Lower leg skin (tissue), 4 donors: ENCODE results near the gene ABLIM3. TPM values are rescaled to one million over a fixed set of nuclear protein-coding genes. Genes with fewer than 3 reads are reported as not detected.

Experiments
- DNase-seq, 2 donors: peaks; one replicate each; pipeline ENCODE4 v3.0.0-alpha.2; 2019; ENCODE audit warnings: low spot score in 2 of 2
- H3K4me3 ChIP-seq: fragments of 200-600 bp; sonication (generic); 2 replicates; pipeline ENCODE4 v1.5.1; 2017; ENCODE audit warnings: mild to moderate bottlenecking, low read depth; ENCODE audit not compliant: poor library complexity, severe bottlenecking
- POLR2A ChIP-seq, 2 donors: fragments of 450-650 bp; IDR thresholded peaks; one replicate each; pipeline ENCODE4 v1.6.1; 2016 to 2017; ENCODE audit warnings: antibody characterized with exemption in 2 of 2, mild to moderate bottlenecking in 1 of 2, moderate library complexity in 1 of 2
- whole genome bisulfite sequencing, 2 donors: methylation state at CpG; one replicate each; pipeline ENCODE4 v1.1.5; 2018; 5-methylcytosine and 5-hydroxymethylcytosine counted together
- intact Hi-C: fragments of 100-400 bp; cut with DNase I; formaldehyde crosslinking; loops from one replicate; pipeline ENCODE4 v1.15.0; 2023; ENCODE audit warnings: low total_unique reads
- total RNA-seq, 4 donors: library from RNA; depleted of rRNA; stranded (reverse); fragments of >200 nt; gene quantifications; one replicate each; pipeline ENCODE4 v1.1.0, GENCODE V29; 2016
- TF ChIP-seq, protein P1 (sequence below), 3 donors: fragments of 450-650 bp; IDR thresholded peaks; one replicate each; pipeline ENCODE4 v1.5.1; 2016; ENCODE audit warnings: antibody characterized with exemption in 3 of 3, mild to moderate bottlenecking in 3 of 3, moderate library complexity in 2 of 3

The ABLIM3 gene
- total RNA-seq, 4 donors from 2014 or later: 4.2 to 12.3 (median 7.4) TPM

DNA sequence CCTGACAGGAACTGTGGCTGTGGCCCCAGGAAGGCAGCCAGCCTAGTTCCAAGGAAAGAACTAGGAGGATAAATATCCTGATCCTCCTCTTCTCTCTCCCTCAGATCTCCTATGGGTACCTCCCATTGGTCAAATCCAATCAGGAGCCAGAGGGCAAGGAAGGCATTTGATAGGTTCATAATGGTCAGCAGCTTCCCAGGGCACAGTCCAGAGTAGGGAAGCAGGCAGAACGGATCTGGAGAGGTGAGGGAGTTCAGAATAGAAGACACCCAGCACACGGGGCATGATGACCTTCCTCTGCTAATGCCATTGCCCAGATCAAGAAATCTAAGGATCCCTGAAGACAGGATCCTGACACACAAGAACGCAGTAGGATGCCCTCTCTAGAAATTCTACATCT, 8.6 kb downstream of the ABLIM3 start:
- DNase-seq: no peak
- intact Hi-C loops: loop anchor here (10.0 kb wide), 1 partner anchor 75 kb away; no protein-coding TSS in a partner anchor
- no peak overlapping the region for H3K4me3 ChIP-seq
- TF ChIP-seq, protein P1, sequence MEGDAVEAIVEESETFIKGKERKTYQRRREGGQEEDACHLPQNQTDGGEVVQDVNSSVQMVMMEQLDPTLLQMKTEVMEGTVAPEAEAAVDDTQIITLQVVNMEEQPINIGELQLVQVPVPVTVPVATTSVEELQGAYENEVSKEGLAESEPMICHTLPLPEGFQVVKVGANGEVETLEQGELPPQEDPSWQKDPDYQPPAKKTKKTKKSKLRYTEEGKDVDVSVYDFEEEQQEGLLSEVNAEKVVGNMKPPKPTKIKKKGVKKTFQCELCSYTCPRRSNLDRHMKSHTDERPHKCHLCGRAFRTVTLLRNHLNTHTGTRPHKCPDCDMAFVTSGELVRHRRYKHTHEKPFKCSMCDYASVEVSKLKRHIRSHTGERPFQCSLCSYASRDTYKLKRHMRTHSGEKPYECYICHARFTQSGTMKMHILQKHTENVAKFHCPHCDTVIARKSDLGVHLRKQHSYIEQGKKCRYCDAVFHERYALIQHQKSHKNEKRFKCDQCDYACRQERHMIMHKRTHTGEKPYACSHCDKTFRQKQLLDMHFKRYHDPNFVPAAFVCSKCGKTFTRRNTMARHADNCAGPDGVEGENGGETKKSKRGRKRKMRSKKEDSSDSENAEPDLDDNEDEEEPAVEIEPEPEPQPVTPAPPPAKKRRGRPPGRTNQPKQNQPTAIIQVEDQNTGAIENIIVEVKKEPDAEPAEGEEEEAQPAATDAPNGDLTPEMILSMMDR (IDR thresholded peaks at IDR 0.05): no peak
- no peak for TF ChIP-seq POLR2A (IDR thresholded peaks at IDR 0.05)
- 65 to 81% methylated on average over 3 of the region's 3 CpGs for WGBS, 2 donors

- intact Hi-C loops: no loop called here
- no peak overlapping the region for H3K4me3 ChIP-seq
- WGBS, 2 donors: 47 to 57% methylated on average over 5 of the region's 5 CpGs
- DNase-seq: no peak
- TF ChIP-seq, protein P1 (IDR thresholded peaks at IDR 0.05): no peak
- TF ChIP-seq POLR2A (IDR thresholded peaks at IDR 0.05): no peak
Measured at GRCh38 chr5:149150457-149150856, 9.2 kb downstream of the ABLIM3 start.

- 74 to 82% methylated on average over 3 of the region's 3 CpGs for WGBS, 2 donors
- DNase-seq: no peak
- intact Hi-C loops: no loop called here
Measured at GRCh38 chr5:149151717-149152116, 10.4 kb downstream of the ABLIM3 start.

GRCh38 chr5:149152317-149152746, 11.0 kb downstream of the ABLIM3 start:
- DNase-seq: no peak
- WGBS, 2 donors: 60 to 72% methylated on average over 2 of the region's 2 CpGs
- intact Hi-C loops: no loop called here
- TF ChIP-seq POLR2A (IDR thresholded peaks at IDR 0.05): no peak
- H3K4me3 ChIP-seq: no peak overlapping the region

More at GRCh38 chr5:149151717-149152116, 10.4 kb downstream of the ABLIM3 start:
- no peak overlapping the region for H3K4me3 ChIP-seq
- no peak for TF ChIP-seq POLR2A (IDR thresholded peaks at IDR 0.05)
- TF ChIP-seq, protein P1 (IDR thresholded peaks at IDR 0.05): no peak

GRCh38 chr5:149153193-149153750, 12.0 kb downstream of the ABLIM3 start:
- intact Hi-C loops: no loop called here
- 96% methylated on average over 4 of the region's 4 CpGs for WGBS, 2 donors
- DNase-seq: no peak
- H3K4me3 ChIP-seq: no peak overlapping the region
- TF ChIP-seq, protein P1 (IDR thresholded peaks at IDR 0.05): no peak
- no peak for TF ChIP-seq POLR2A (IDR thresholded peaks at IDR 0.05)

DNA sequence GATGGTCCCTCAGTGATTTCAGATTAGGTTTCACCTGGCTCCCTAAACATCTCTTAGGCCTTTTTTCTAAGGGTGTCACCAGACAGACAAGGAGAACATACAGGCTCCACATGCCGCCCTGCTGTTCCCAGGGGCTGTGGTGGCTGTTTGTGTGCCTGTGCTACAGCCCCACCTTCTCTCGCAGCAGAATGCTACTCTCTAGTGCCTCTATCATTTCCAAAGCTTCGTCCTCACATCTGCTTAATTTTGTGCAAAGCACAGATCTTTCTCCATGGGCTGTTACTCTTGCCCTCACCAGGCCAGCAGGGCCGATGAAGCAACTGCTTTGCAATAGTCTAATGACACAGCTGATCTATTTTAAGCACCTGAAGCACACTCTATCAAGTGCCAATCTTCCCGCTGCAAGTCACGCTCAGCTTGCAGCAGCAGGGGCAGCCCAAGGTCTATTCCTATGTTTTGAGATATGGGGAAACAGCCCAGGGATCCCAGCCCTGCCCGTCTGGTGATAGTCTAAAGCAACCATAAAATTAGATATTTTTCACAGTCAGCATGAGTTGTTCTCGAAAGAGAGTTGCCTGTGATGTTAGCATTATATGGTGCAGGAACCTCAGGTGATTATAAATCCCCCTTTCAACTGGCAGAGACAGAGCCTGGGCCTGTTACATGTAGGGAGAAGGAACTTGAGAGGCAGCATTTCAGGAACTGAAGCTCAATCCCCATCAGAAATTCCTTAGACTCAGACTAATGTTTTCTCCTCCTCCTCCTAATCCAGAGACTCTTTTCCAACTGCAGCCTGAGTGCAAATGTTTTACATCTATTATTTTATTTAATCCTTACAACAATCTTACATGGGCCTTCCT, 12.7 kb downstream of the ABLIM3 start:
- intact Hi-C loops: no loop called here
- no peak overlapping the region for H3K4me3 ChIP-seq
- DNase-seq: peak; percentile 56 to 87
- TF ChIP-seq POLR2A (IDR thresholded peaks at IDR 0.05): no peak
- TF ChIP-seq, protein P1 (IDR thresholded peaks at IDR 0.05): no peak
- WGBS, 2 donors: 51 to 61% methylated on average over 8 of the region's 8 CpGs
